ENCODE results near the gene EFEMP1. TPM values are rescaled to one million over a fixed set of nuclear protein-coding genes. Genes with fewer than 3 reads are reported as not detected.
A peak's percentile ranks its signal among the peaks of the same experiment; 100 is the strongest.

Gene EFEMP1
- total and polyA plus RNA-seq, 8 donors, result 101 to 346 (median 151) TPM

- peak in 1 of 4 donors; percentile 60 for DNase-seq
- no peak for TF ChIP-seq CTCF (IDR thresholded peaks at IDR 0.05)
- Histone ChIP-seq H3K27me3 (no peaks in the 10 kb centered on the region), H3K4me1 (no peaks in the 10 kb centered on the region), H3K4me3 (no peak overlapping the region), H3K27ac (no peak overlapping the region), H3K36me3 (no peaks in the 10 kb centered on the region), H3K9me3 (no peaks in the 10 kb centered on the region)
- intact Hi-C loops (cut with DNase I), result no loop called here
- ATAC-seq, result no peak
Measured at GRCh38 chr2:55824551-55825096, 99.0 kb downstream of the EFEMP1 start.

Other genes starting within 250 kb of the EFEMP1 start
- gene PNPT1, start 229.9 kb downstream of the EFEMP1 start, total RNA-seq, result 10 to 100 TPM; 23.1 to 27.1 TPM
- 10 to 100 TPM; 20.3 to 28.0 (median 26.0) TPM for gene PNPT1, start 229.9 kb downstream of the EFEMP1 start, polyA plus RNA-seq (ENCODE audit: insufficient read length in 6 of 6)

Measured in left lung (tissue), 10 donors.